ENCODE data around the gene EEF1AKMT4. TPM values are rescaled to one million over a fixed set of nuclear protein-coding genes. Genes with fewer than 3 reads are reported as not detected.

The EEF1AKMT4 gene
- total and polyA plus RNA-seq, 2 of the 8 experiments (the other 6 are each of a cell fraction or from before 2014, with no cell fraction given), result 9.3 to 30.1 TPM

GRCh38 chr3:184305577-184305976, 56.1 kb downstream of the EEF1AKMT4 start (continued):
- TF ChIP-seq CHD7 (IDR thresholded peaks at IDR 0.05; ENCODE audit: insufficient replicate concordance, low read length), result no peak
- 0 out of 4 replicates have a peak, but pooled peaks of 1 of the 3 experiments have one; percentile 7 for TF ChIP-seq CTCF (IDR thresholded peaks at IDR 0.05; ENCODE audit: control extremely low read depth in 1 of 3, insufficient read depth in 1 of 3, low read depth in 1 of 3, low read length in 3 of 3)

All from H1 (cell line).